NCI-H2107 treated with DMSO at 0.1 percent for 48 hours (cell line): ENCODE data around the gene FFAR3.

Source experiments
- DNase-seq: peaks from one replicate; lab custom pipeline; 2025; ENCODE audit not compliant: unreplicated experiment; lab: John Stamatoyannopoulos, UW

The FFAR3 gene, protein sequence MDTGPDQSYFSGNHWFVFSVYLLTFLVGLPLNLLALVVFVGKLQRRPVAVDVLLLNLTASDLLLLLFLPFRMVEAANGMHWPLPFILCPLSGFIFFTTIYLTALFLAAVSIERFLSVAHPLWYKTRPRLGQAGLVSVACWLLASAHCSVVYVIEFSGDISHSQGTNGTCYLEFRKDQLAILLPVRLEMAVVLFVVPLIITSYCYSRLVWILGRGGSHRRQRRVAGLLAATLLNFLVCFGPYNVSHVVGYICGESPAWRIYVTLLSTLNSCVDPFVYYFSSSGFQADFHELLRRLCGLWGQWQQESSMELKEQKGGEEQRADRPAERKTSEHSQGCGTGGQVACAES

DNA sequence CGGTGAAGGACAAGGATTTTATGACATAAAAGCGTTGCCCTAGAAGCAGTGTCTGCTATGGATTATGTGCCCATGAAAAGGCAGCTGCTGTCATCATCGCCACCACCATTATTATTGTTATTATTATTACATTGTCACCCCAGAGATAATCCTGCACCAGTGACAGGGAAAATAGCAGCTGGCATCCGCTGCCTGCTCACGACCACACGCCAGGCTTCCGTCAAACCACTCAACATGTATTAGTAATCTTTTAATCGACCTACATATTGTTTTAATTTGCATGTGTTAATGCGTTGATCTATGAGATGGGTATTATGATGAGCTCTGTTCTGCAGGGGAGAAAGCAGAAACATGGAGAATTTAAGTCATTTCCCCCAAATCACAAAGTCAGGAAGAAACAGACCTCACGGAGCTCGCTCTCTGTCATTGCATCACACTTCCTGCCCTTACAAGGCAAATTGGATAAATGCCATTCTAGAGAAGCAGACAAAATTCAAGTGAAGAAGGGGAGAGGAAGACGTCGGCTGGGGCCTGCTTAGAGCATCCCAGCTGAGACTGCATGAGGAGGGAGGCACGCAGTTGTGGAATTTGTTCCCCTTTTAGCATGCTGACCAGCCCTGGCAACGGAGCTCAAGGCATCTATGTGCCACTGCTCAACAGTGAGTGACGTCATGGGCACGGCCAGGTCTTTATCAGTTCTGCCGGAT, at the start of gene FFAR3:
TSS of gene FFAR3 (plus strand) at position 594 of the 707 bp plus-strand sequence. CDS start 431 bp downstream, outside the sequence.
- no peak for DNase-seq

- DNase-seq: no peak
Observed at GRCh38 chr19:35308910-35309309, 49.4 kb upstream of the FFAR3 start.

GRCh38 chr19:35309481-35310279, 48.6 kb upstream of the FFAR3 start:
- DNase-seq: no peak

- no peak for DNase-seq
Observed at GRCh38 chr19:35310331-35310730, 47.9 kb upstream of the FFAR3 start.

- no peak for DNase-seq
Observed at GRCh38 chr19:35310811-35311465, 47.3 kb upstream of the FFAR3 start.

DNA sequence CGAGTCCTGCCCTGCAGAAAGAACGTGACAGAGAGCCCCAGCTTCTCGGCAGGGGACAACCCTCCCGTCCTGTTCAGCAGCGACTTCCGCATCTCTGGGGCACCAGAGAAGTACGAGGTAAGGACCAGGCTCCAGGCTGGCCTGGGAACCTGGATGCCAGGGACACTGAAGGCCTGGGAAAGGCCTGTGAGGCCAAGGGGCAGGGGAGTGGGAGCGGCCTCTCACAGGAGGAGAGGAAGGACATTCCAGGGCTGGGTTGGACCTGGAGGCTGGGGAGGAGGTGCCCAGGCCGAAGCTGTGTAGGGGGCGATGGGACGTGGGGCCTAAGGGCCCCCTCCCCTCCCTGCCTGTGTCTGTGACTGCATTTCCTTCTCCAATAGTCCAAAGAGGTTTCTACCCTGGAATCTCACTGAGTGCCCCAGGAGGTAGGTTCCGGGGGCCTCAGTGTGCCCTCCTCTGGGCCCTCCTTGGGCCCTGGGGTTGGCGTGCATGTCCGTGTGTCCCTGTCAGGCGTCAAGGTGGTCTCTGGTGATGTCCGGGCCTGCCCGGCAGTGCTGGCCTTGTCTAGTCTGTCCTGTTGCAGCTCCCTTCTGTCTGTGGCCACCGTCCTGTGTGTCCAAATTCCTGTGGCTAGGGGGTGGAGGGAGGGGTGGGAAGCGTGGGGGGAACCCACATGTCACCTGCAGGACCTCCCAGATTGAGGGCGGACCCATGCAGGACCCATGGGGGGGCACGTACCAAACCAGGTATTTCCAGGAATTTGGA, 46.2 kb upstream of the FFAR3 start:
- DNase-seq: no peak

GRCh38 chr19:35313587-35313986, 44.7 kb upstream of the FFAR3 start:
- DNase-seq: no peak

- DNase-seq: no peak
Observed at GRCh38 chr19:35314031-35314430, 44.2 kb upstream of the FFAR3 start.

- no peak for DNase-seq
Observed at GRCh38 chr19:35314858-35315470, 43.3 kb upstream of the FFAR3 start.

DNA sequence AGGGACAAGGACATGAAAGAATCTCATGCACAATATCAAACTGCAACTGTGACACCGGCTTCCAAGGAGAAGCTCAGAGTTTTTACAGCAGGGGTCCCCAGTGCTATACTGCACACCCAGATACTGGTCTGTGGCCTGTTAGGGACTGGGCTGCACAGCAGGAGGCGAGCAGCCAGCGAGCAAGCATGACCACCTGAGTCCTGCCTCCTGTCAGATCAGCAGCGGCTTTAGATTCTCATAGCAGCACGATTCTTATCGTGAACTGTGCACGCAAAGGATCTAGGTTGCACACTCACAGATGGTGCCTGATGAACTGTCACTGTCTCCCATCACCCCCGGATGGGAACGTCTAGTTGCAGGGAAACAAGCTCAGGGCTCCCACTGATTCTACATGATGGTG, 42.4 kb upstream of the FFAR3 start:
- no peak for DNase-seq

DNA sequence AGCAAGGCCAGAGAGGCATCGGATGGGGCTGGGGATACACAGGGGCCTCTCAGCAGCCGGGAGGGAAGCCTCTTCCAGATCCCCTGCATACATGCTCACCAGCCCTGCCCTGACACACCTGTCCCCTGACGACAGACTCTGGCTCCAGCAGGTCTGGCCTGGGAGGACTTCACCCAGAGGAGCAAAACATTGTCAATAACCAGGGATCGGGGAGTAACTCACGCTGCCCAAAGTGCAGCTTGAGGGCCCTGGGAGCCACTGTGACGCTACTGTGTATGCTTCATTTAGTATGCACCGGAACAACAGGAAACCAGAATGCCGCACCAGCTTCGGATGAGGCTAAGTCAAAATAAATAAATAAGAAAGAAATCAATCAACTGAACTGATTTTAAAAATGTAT, 41.7 kb upstream of the FFAR3 start:
- no peak for DNase-seq

- no peak for DNase-seq
Observed at GRCh38 chr19:35317464-35318043, 40.7 kb upstream of the FFAR3 start.

DNA sequence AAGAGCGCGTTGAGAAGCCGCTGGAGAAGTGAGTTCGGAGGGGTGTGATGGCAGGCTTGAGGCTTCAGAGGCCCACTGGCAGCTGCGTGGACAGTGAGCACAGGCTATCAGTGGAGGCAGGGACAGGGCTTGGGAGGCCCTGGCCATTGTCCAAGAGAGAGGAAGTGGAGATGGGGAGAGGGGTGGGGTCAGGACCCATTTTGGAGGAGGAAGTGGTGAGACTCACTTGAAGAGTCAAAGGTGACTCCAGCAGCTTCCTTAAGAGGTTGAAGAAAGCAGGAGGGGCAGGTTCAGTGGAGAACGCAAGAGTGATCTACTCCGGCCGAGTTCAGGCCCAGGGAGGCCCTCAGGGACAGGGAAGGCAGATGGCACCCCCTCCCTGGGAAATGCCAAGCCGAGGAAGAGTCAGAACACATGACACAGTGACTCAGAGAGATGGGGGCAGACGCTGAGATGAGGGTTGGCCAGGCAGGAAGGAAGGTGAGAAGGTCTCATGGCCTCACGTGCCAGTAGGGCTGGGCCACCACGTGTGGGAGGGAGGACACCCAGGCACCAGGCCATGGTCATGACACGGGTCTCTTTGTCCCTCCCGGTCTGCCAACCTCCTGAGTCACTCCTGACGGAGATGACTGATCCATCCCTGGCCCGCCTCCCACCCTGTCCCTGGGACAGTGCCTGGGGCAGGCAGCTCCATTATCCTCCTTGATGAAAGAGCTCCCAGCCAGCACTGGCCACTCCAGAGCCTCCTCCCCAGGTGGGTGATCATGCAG, 39.4 kb upstream of the FFAR3 start:
- no peak for DNase-seq

DNA sequence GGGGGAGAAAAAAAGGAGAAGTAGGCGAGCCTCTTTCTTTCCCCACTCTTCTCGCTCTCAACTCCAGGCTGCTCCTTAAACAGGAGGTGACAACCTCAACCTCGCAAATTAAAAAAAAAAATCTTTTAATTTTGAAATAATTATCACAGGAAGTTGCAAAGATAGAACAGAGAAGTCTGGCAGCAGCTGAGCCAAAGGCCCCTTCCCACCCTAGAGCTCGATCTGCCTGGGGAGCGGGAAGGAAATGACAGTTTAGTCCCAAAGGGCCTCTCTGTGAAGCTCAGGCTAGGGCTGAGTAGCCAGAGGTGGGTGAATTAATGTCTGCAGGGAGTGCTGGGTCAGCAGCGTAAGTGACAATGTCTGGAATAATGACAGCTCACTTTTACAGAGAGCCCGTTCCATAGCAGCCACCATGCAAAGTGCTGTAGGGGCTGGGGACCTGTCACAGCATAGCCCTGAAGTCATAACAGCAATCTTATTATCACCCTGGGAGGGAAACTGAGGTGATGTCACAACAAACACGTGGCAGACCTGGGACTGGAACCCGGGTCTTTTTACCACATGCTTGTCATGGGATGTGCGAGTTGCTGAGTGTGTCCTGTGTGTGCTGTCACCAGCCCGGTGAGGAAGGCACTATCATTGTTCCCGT, 38.1 kb upstream of the FFAR3 start:
- no peak for DNase-seq

DNA sequence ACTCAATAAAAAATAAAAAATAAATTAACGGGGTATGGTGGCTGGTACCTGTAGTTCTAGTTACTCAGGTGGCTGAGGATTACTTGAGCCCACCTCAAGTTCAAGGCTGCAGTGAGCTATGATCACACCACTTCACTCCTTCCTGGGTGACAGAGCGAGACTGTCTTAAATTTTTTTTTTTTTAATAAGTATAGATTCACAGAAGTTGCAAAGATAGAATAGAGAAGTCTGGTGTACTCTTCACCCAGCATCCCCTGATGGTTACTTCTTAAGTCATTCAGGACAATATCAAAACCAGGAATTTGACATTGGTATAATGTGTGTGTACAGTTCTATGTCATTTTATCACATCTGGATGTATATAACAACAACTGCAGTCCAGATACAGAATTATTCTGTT, 37.0 kb upstream of the FFAR3 start:
- no peak for DNase-seq

- no peak for DNase-seq
Observed at GRCh38 chr19:35322014-35322413, 36.2 kb upstream of the FFAR3 start.

GRCh38 chr19:35327642-35328041, 30.6 kb upstream of the FFAR3 start:
- DNase-seq: no peak

DNA sequence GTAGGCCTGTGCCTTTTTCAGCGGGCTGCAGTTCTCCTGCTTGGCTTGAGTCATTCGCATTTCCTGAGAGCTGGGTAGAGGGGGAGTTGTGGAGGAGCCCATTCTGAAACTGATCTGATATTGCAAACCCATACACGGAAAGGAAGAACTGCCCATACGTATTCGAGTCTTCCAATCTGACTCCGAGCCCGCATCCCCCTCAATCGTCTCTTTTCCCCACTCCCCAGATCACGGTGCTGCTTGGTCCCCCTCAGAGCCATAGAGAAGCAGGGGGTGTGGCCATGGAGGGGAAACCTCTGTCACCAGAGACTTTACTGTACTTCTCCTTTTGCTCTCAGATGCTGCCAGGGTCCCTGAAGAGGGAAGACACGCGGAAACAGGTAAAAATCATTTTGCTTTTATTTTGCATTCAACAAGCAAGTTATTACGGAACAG, 29.4 kb upstream of the FFAR3 start, which contains the start of gene CD22:
TSS of gene CD22 (plus strand) at position 337 of the 435 bp plus-strand sequence. CDS start 2,854 bp downstream, outside the sequence.
- DNase-seq: no peak
